Endothelial cell of umbilical vein (primary cell): ENCODE measurements around the gene DEF6. TPM values are rescaled to one million over a fixed set of nuclear protein-coding genes. Genes with fewer than 3 reads are reported as not detected.

ENCODE experiments used
- BruUV-seq: library from RNA; stranded (reverse); fragments of 400-500 nt; replicated peaks from 2 replicates; lab custom pipeline; 2021; lab: Mats Ljungman, UMichigan
- CTCF ChIA-PET: fragments of 300-600, 350-600 bp; sonication (Branson Sonifier 250); formaldehyde crosslinking; loops from one replicate; lab custom pipeline; 2021; ENCODE audit warnings: antibody characterized with exemption, inconsistent platforms; lab: Charles Lee
- POLR2A ChIA-PET: fragments of 300-600, 350-600 bp; sonication (Branson Sonifier 250); formaldehyde crosslinking; loops from one replicate; lab custom pipeline; 2021; ENCODE audit warnings: antibody characterized with exemption, inconsistent platforms; lab: Charles Lee
- DNase-seq: peaks from one replicate; pipeline ENCODE4 v3.0.0-alpha.2; 2011; ENCODE audit warnings: low read depth, low spot score
- FAIRE-seq: peaks from 2 replicates; lab custom pipeline; 2011; peaks lifted over from hg19 to GRCh38; lab: Jason Lieb, UNC
- H2AFZ ChIP-seq: 2 replicates; pipeline ENCODE4 v1.6.0; 2012; ENCODE audit warnings: low read depth, low read length, control low read depth, inconsistent platforms
- H3K27ac ChIP-seq: 2 replicates; pipeline ENCODE4 v1.5.1; 2011; ENCODE audit warnings: low read depth, mild to moderate bottlenecking, control low read depth, low read length, moderate library complexity; ENCODE audit not compliant: insufficient read depth
- H3K27me3 ChIP-seq, 2 experiments: 2 replicates each; pipeline versions ENCODE4 v1.6.0 to v1.6.1; 2011; ENCODE audit warnings: low read length in 2 of 2, mixed read lengths in 1 of 2; ENCODE audit not compliant: control insufficient read depth in 2 of 2, insufficient read depth in 2 of 2
- H3K36me3 ChIP-seq, 2 experiments: 2 replicates in 1 of 2; 3 replicates in 1 of 2; pipeline ENCODE4 v1.5.1; 2011; ENCODE audit warnings: low read length in 2 of 2, mild to moderate bottlenecking in 1 of 2, moderate library complexity in 1 of 2; ENCODE audit not compliant: control insufficient read depth in 2 of 2, insufficient read depth in 2 of 2; ENCODE audit errors: extremely low read depth in 1 of 2
- H3K4me1 ChIP-seq: 3 replicates; pipeline ENCODE4 v1.5.1; 2011; ENCODE audit warnings: mild to moderate bottlenecking, low read length; ENCODE audit not compliant: control insufficient read depth, insufficient read depth; ENCODE audit errors: extremely low read depth
- H3K4me2 ChIP-seq: 2 replicates; pipeline ENCODE4 v1.6.1; 2011; ENCODE audit warnings: low read length, control low read depth, mixed read lengths; ENCODE audit not compliant: insufficient read depth
- H3K4me3 ChIP-seq, 3 experiments: fragments of 200-600 bp in 1 of 3; sonication (generic), shearing (Covaris generic) in 1 of 3; replicated peaks in 1 of 3; 2 replicates each; pipeline ENCODE4 v1.5.1; 2011 to 2016; ENCODE audit warnings: control low read depth in 3 of 3, low read length in 3 of 3, mild to moderate bottlenecking in 2 of 3, inconsistent platforms in 1 of 3, low read depth in 1 of 3, moderate library complexity in 1 of 3; ENCODE audit not compliant: insufficient read depth in 1 of 3
- H3K79me2 ChIP-seq: 2 replicates; pipeline ENCODE4 v1.6.0; 2012; ENCODE audit warnings: low read length, inconsistent platforms; ENCODE audit not compliant: control insufficient read depth, insufficient read depth
- H3K9ac ChIP-seq: replicated peaks from 2 replicates; pipeline ENCODE3; 2011; ENCODE audit warnings: low read length, control low read depth; ENCODE audit not compliant: insufficient read depth; ENCODE audit errors: extremely low read depth
- H3K9me1 ChIP-seq: replicated peaks from 3 replicates; pipeline ENCODE4 v1.6.0; 2011; ENCODE audit warnings: mild to moderate bottlenecking, low read length; ENCODE audit not compliant: control insufficient read depth, insufficient read depth; ENCODE audit errors: extremely low read depth
- H3K9me3 ChIP-seq: replicated peaks from 2 replicates; pipeline ENCODE4 v1.5.1; 2012; ENCODE audit warnings: low read length, inconsistent platforms; ENCODE audit not compliant: control insufficient read depth, insufficient read depth
- H4K20me1 ChIP-seq: replicated peaks from 2 replicates; pipeline ENCODE3; 2011; ENCODE audit warnings: mild to moderate bottlenecking, low read length; ENCODE audit not compliant: control insufficient read depth, insufficient read depth; ENCODE audit errors: extremely low read depth
- CTCF ChIP-seq, 2 donors: IDR thresholded peaks; 1 replicate in 1 of 2; 2 replicates in 1 of 2; pipeline ENCODE4 v1.5.1; 2011; ENCODE audit warnings: low read length in 2 of 2, mild to moderate bottlenecking in 2 of 2, moderate library complexity in 2 of 2, control low read depth in 1 of 2, inconsistent platforms in 1 of 2, low read depth in 1 of 2; ENCODE audit not compliant: insufficient read depth in 1 of 2; ENCODE audit errors: extremely low read depth in 1 of 2
- EZH2 ChIP-seq: IDR thresholded peaks from 2 replicates; pipeline ENCODE4 v1.6.1; 2012; ENCODE audit warnings: borderline replicate concordance, low read depth, mild to moderate bottlenecking, moderate library complexity, low read length, inconsistent platforms; ENCODE audit not compliant: severe bottlenecking
- FOS ChIP-seq: IDR thresholded peaks from 2 replicates; pipeline ENCODE4 v1.6.1; 2011; ENCODE audit warnings: mild to moderate bottlenecking, low read length, moderate library complexity, borderline replicate concordance; ENCODE audit not compliant: insufficient read depth
- GATA2 ChIP-seq: IDR thresholded peaks from 2 replicates; pipeline ENCODE4 v1.7.0; 2011; ENCODE audit warnings: low read depth, mild to moderate bottlenecking, moderate library complexity, mixed read lengths, low read length; ENCODE audit not compliant: insufficient read length, insufficient read depth
- JUN ChIP-seq: IDR thresholded peaks from 2 replicates; pipeline ENCODE4 v1.6.1; 2011; ENCODE audit warnings: borderline replicate concordance, low read depth; ENCODE audit not compliant: insufficient read length, insufficient read depth
- MYC ChIP-seq: IDR thresholded peaks from one replicate; pipeline ENCODE4 v1.6.1; 2011; ENCODE audit warnings: mild to moderate bottlenecking, low read depth, low read length
- POLR2AphosphoS5 ChIP-seq: IDR thresholded peaks from 2 replicates; pipeline ENCODE4 v1.6.1; 2012; ENCODE audit warnings: low read depth, mild to moderate bottlenecking, control low read depth, low read length, moderate library complexity; ENCODE audit not compliant: insufficient read depth
- dilution Hi-C: fragments of 300-500 bp; cut with MboI; formaldehyde crosslinking; loops from one replicate; pipeline ENCODE4 v1.15.0; 2019; ENCODE audit warnings: low sequenced_read_pairs; ENCODE audit not compliant: extremely low pct_ligation_motif_present
- intact Hi-C: fragments of 100-400 bp; cut with micrococcal nuclease; formaldehyde crosslinking; loops from one replicate; pipeline ENCODE4 v1.10.0; 2022
- polyA plus RNA-seq, 4 experiments: library from polyadenylated mRNA; depleted of rRNA in 3 of 4; stranded (reverse) in 3 of 4; unstranded in 1 of 4; fragments of >200 nt; gene quantifications; 2 replicates each; pipeline versions ENCODE4 v1.2.1 to v1.2.3, GENCODE V29; 2011 to 2012; ENCODE audit warnings: missing spikeins in 1 of 4
- total RNA-seq: library from RNA; stranded (reverse); gene quantifications from 2 replicates; pipeline ENCODE4 v1.2.3, GENCODE V29; 2021

The DEF6 gene
- total and polyA plus RNA-seq, 2 donors (not counting 3 experiments of a cell fraction or from before 2014, with no cell fraction given) = 0.59 to 0.77 TPM

- dilution Hi-C loops (no loop called here), intact Hi-C loops (no loop called here)
- Histone ChIP-seq H3K4me3 (no peak overlapping the region), H4K20me1 (no peaks in the 10 kb centered on the region), H3K27ac (no peak overlapping the region), H3K36me3 (no peaks in the 10 kb centered on the region), H3K4me1 (peaks cover 34% of the 10 kb centered on the region), H3K9me1 (no peaks in the 10 kb centered on the region), H3K27me3 (no peaks in the 10 kb centered on the region), H3K9ac (no peak overlapping the region), H3K9me3 (no peaks in the 10 kb centered on the region), H3K79me2 (peaks cover 11% of the 10 kb centered on the region), H2AFZ (no peak overlapping the region), H3K4me2 (no peak overlapping the region)
- ChIA-PET CTCF (interaction anchor here (1.2 to 2.3 kb wide), 2 partner anchors 10 to 81 kb away, joined by 3 to 8 read pairs; no protein-coding TSS in a partner anchor), POLR2A (no interaction called here)
- BruUV-seq = no TSS peak
- FAIRE-seq = peak; percentile 85
- TF ChIP-seq JUN = no peak
- TF ChIP-seq GATA2 = peak; percentile 63
- peak; percentile 33 for DNase-seq
These were observed 70.6 kb downstream of the DEF6 start for GRCh38 chr6:35368038-35368887.

- ChIA-PET POLR2A (no interaction called here), CTCF (interaction anchor here (1.0 to 2.3 kb wide), 5 partner anchors 19 to 79 kb away, joined by 3 to 8 read pairs (median 4); partner anchors contain the start of gene PPARD)
- H3K27ac ChIP-seq = peak overlapping the region; percentile 82
- peak overlapping the region; percentile 19 for H2AFZ ChIP-seq
- H3K27me3 ChIP-seq = no peaks in the 10 kb centered on the region
- intact Hi-C loops = loop anchor here (1.0 kb wide), 3 partner anchors 21 to 55 kb away; no protein-coding TSS in a partner anchor
- TF ChIP-seq MYC (no peak), FOS (peak; percentile 89), JUN (peak; percentile 46), EZH2 (no peak), POLR2AphosphoS5 (peak; percentile 29), CTCF (IDR thresholded peaks at IDR 0.05; ENCODE audit: extremely low read depth in 1 of 2, insufficient read depth in 1 of 2, low read depth in 1 of 2, low read length in 2 of 2) (no peak)
- no peak overlapping the region for H3K4me3 ChIP-seq
- peaks cover 34% of the 10 kb centered on the region for H3K4me1 ChIP-seq
- no peaks in the 10 kb centered on the region for H3K9me3 ChIP-seq
- H3K4me2 ChIP-seq = peak overlapping the region; percentile 52
- DNase-seq (peak; percentile 83), FAIRE-seq (peak; percentile 93)
- H3K36me3 ChIP-seq = no peaks in the 10 kb centered on the region
- H3K9ac ChIP-seq = peak overlapping the region; percentile 36
- H3K9me1 ChIP-seq = no peaks in the 10 kb centered on the region
- H4K20me1 ChIP-seq = no peaks in the 10 kb centered on the region
- TSS peak; percentile 78 for BruUV-seq
- dilution Hi-C loops = no loop called here
- H3K79me2 ChIP-seq = peaks cover 12% of the 10 kb centered on the region
These were observed 72.6 kb downstream of the DEF6 start for GRCh38 chr6:35370124-35370741.
